GM19397 (cell line): ENCODE data around the gene EAF1.
"Not testable (repeated sequence)": the region's sequence is repeated elsewhere in the genome, so short reads cannot be mapped to it uniquely, and the experiment has no call there.

Experiments
- ATAC-seq: cut with Tn5 transposase; IDR thresholded peaks from one replicate; pipeline ENCODE4 v1.9.1; 2021; ENCODE audit warnings: mild to moderate bottlenecking, moderate library complexity; ENCODE audit not compliant: unreplicated experiment

Gene EAF1

DNA sequence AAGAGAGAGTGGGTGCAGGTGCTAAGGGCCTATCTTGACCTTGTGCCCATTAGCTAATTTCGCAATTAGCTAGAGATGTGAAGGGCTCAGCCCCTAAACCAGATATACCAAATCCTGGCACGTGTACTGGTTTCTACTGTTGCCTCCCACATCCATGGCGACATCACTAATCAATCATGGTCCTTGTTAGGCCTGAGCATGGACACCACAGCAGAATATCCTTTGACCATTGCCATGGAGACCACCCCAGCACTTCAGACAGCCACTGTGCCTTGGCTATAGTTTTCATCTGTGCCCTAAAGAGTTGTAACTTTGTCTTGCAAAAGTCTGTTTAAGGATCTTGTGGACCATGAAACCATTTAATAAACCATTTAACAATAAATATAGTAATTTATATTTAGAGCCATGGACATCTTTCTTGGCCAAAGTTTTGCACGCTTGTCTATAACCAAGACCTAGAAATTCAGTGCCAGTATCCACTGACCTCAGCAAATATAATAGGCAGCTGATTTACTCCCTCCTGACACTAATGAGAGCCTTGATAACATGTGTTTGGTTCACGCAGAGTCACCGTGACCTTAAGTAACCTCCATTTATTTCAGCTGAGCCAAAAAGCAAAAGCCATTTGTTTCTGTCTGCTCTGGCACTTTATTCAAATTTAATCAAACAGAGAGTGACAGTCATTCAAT lies 50.7 kb downstream of the EAF1 start:
- ATAC-seq, result no peak

- no peak for ATAC-seq
Measured at GRCh38 chr3:15478640-15478979, 51.2 kb downstream of the EAF1 start.

DNA sequence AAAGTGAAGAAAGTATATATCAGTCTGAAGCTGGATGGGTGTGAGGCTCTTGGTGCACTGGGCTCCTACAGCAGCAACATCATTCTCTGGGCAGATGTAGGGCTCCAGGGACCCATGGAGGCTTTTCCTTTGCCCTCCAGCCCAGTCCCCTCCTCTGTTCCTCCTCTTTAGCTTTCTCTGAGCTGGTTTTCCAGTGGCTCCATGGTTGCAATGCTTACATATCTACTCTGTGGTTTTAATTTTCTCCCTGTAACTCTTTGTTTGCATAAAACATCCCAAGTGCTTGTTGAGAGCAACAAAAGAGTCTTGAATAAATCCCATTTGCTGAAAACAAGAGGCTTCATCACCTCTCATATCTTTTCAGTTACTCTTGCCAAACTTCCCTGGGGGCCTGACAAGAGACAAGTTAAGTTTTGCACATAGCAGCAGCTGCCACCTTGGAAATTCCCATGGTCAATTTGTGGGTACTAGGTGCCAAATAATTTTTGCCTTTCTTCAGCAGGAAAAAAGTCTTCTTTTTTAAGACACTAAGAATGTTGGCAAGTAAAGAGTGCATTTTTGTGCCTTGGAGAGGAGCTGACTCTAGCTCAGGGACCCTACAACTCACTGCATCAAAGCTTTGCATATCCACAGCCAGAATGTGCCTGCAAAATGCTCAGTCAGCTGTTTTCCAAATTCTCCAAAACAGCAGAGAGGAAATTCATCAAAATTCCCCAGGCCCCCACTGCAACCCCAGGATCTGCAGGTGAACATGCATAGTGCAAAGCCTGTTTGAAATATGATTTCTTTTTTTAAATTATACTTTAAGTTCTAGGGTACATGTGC lies 52.2 kb downstream of the EAF1 start:
- ATAC-seq, result no peak

- ATAC-seq, result not testable (repeated sequence)
Measured at GRCh38 chr3:15484551-15484950, 57.2 kb downstream of the EAF1 start.

DNA sequence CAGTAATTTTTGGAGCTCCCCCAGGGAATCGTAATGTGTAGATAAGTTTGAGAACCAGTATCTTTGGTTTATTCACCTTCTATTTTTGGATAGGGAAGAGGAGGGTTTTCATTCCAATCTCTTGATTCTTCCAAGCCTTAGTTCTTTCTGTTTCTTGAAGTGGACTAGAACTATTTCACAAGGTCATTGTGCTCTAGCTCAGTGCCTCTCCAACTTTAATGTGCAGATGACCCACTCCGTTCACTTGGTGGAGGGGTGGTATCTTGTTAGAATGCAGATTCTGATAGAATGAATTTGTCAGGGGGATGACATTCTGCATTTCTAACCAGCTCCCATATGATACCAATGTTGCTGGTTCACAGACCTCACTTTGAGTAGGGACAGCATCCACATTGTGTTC lies 58.6 kb downstream of the EAF1 start:
- ATAC-seq, result no peak

DNA sequence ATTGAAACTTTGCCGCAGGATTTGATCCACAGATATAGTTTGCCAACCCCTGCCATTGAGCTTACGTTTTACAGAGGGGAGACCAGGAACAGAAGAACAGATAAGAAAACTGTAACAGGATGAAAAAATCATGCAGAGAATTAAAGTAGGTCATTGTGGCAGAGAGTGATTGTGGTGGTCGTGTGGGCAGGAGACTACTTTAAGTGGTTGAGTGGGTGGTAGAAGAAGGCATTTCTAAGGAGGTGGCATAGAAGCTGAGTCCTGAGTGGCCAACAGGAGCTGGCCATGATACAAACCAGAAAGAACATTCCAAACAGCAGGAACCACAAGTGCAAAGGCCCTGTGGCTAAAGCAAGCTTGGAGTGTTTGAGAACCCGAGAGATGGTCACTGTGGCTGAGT lies 59.6 kb downstream of the EAF1 start:
- ATAC-seq, result no peak

GRCh38 chr3:15488002-15488401 lies 60.6 kb downstream of the EAF1 start:
- no peak for ATAC-seq

DNA sequence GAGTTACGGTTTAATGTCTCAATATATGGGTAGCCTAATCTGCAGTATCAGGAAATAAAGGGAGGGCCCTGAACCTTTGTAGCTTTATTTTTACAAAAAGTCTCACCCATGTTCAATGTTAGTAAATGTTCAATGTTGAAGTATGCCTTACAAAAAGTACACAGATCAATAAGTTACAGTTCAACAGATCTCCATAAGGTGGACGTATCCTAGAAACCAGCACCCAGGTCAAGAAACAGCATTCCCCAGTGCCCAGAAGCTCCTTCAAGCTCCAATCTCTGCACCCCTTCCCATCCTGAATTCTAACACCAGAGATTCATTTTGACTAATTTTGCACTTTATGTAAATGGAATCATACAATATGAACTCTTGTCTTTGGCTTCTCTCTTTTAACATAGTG lies 62.8 kb downstream of the EAF1 start:
- ATAC-seq, result no peak

GRCh38 chr3:15491143-15491542 lies 63.7 kb downstream of the EAF1 start:
- no peak for ATAC-seq
